ACHN (cell line): Measurements from ENCODE around the gene FBXO34.

Source experiments
- DNase-seq: peaks from one replicate; pipeline ENCODE4 v3.0.0-alpha.2; 2015
- in situ Hi-C: cut with HindIII; loops from 2 replicates; pipeline ENCODE4 v1.10.0; 2017; ENCODE audit warnings: low sequenced_read_pairs, low pct_ligation_motif_present, low pct_unique_long_range_greater_than_20kb

FBXO34 gene

GRCh38 chr14:55270832-55271571, at the start of gene FBXO34:
TSS of gene FBXO34 (plus strand) at chr14:55271421. CDS start at chr14:55350391, 78,970 bp downstream.
- peak; percentile 95 for DNase-seq
- in situ Hi-C loops, result no loop called here

- no peak for DNase-seq
- in situ Hi-C loops, result no loop called here
These were observed 49.3 kb upstream of the FBXO34 start for GRCh38 chr14:55221968-55222367.

- no peak for DNase-seq
- in situ Hi-C loops, result no loop called here
These were observed 47.9 kb upstream of the FBXO34 start for GRCh38 chr14:55223364-55223763.

- in situ Hi-C loops, result no loop called here
- no peak for DNase-seq
These were observed 43.0 kb upstream of the FBXO34 start for GRCh38 chr14:55228261-55228660.

GRCh38 chr14:55233591-55233990, 37.6 kb upstream of the FBXO34 start:
- no peak for DNase-seq
- in situ Hi-C loops, result no loop called here

- DNase-seq, result no peak
- in situ Hi-C loops, result no loop called here
These were observed 33.1 kb upstream of the FBXO34 start for GRCh38 chr14:55238019-55238680.

- in situ Hi-C loops, result no loop called here
These were observed 31.9 kb upstream of the FBXO34 start for GRCh38 chr14:55239320-55239719.

GRCh38 chr14:55240526-55241178, 30.6 kb upstream of the FBXO34 start:
- in situ Hi-C loops, result no loop called here
- DNase-seq, result no peak

More at GRCh38 chr14:55239320-55239719, 31.9 kb upstream of the FBXO34 start:
- DNase-seq, result no peak

- in situ Hi-C loops, result no loop called here
These were observed 29.5 kb upstream of the FBXO34 start for GRCh38 chr14:55241673-55242072.

GRCh38 chr14:55243386-55243785, 27.8 kb upstream of the FBXO34 start:
- in situ Hi-C loops, result no loop called here
- no peak for DNase-seq

More at GRCh38 chr14:55241673-55242072, 29.5 kb upstream of the FBXO34 start:
- no peak for DNase-seq

- no peak for DNase-seq
- in situ Hi-C loops, result no loop called here
These were observed 27.4 kb upstream of the FBXO34 start for GRCh38 chr14:55243813-55244212.

- in situ Hi-C loops, result no loop called here
- DNase-seq, result peak; percentile 38
These were observed 25.5 kb upstream of the FBXO34 start for GRCh38 chr14:55245657-55246268.

- in situ Hi-C loops, result no loop called here
- DNase-seq, result no peak
These were observed 22.8 kb upstream of the FBXO34 start for GRCh38 chr14:55248411-55248810.

GRCh38 chr14:55249423-55249822, 21.8 kb upstream of the FBXO34 start:
- in situ Hi-C loops, result no loop called here
- DNase-seq, result peak; percentile 37

- in situ Hi-C loops, result no loop called here
- DNase-seq, result no peak
These were observed 17.9 kb upstream of the FBXO34 start for GRCh38 chr14:55253276-55253675.

- DNase-seq, result no peak
- in situ Hi-C loops, result no loop called here
These were observed 16.6 kb upstream of the FBXO34 start for GRCh38 chr14:55254581-55254980.

GRCh38 chr14:55255979-55256378, 15.2 kb upstream of the FBXO34 start:
- in situ Hi-C loops, result no loop called here

GRCh38 chr14:55256586-55256985, 14.6 kb upstream of the FBXO34 start:
- in situ Hi-C loops, result no loop called here
- DNase-seq, result no peak

More at GRCh38 chr14:55255979-55256378, 15.2 kb upstream of the FBXO34 start:
- DNase-seq, result no peak

- no peak for DNase-seq
- in situ Hi-C loops, result no loop called here
These were observed 6.0 kb upstream of the FBXO34 start for GRCh38 chr14:55265197-55265596.
